Measurements from ENCODE around the gene STAU1.

- TF ChIP-seq CTCF (IDR thresholded peaks at IDR 0.05) (no peak), EZH2phosphoT487 (IDR thresholded peaks at IDR 0.05) (no peak), EZH2 (IDR thresholded peaks at IDR 0.05) (no peak)
Observed at GRCh38 chr20:49115564-49115963, 72.6 kb downstream of the STAU1 start.

Measured in neural progenitor cell (in vitro differentiated cells).